Measurements from ENCODE around the gene ZCCHC8.
A peak's percentile ranks its signal among the peaks of the same experiment; 100 is the strongest.
"Not testable (repeated sequence)": the region's sequence is repeated elsewhere in the genome, so short reads cannot be mapped to it uniquely, and the experiment has no call there.

Gene ZCCHC8

DNA sequence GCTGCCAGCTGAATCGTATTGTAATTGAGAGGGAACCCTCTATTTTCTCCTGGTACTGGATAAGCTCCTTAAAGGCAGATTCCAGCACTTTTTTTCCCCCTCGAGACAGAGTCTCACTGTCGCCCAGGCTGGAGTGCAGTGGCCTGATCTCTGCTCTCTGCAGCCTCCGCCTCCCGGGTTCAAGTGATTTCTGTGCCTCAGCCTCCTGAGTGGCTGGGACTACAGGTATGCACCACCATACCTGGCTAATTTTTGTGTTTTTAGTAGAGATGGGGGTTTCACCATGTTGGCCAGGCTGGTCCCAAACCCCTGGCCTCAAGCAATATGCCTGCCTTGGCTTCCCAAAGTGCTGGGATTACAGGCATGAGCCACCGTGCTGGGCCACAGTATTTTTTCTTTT lies 30.9 kb downstream of the ZCCHC8 start:
- not testable (repeated sequence) for DNase-seq

DNA sequence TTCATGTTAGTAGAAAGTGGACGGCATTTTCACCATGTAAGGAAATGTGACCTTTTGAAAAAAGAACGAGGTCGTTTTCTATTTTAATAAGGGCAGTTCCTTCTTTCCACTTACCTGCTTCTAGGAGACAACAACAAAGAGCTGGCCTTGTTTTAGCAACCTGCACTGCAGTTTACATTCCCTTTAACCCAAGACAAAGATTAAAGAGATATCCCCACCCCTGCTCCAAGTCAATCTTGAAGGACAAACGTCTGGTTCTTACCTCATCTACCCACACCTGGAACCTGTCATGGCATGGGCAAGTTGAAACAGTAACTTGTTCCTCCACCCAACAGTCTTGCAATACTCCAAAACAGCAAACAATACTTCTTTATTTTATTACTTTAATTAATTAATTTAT lies 32.7 kb downstream of the ZCCHC8 start:
- DNase-seq: no peak

GRCh38 chr12:122464317-122465042 lies 36.3 kb downstream of the ZCCHC8 start:
- DNase-seq: not testable (repeated sequence)

GRCh38 chr12:122460641-122461040 lies 40.1 kb downstream of the ZCCHC8 start:
- no peak for DNase-seq

- no peak for DNase-seq
Observed at GRCh38 chr12:122460061-122460460, 40.7 kb downstream of the ZCCHC8 start.

- DNase-seq: no peak
Observed at GRCh38 chr12:122459211-122459610, 41.5 kb downstream of the ZCCHC8 start.

GRCh38 chr12:122458105-122459035 lies 42.4 kb downstream of the ZCCHC8 start:
- DNase-seq: no peak

DNA sequence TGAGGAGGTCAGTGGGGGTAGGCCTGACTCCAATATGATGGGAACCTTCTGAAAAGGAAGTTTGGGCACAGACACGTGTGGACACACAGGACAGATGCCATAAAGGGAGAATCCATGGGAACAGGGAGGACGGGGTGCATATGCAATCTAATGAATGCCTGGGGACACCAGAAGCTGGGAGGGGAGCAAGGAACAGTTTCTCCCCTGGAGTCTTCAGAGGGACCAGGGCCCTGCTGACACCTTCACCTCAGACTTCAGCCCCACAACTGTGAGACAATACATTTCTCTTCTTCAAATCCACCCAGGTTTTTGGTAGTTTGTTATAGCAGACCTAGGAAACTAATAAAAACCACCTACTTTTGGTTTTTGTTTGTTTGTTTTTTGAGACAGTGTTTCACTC lies 43.1 kb downstream of the ZCCHC8 start:
- DNase-seq: no peak

DNA sequence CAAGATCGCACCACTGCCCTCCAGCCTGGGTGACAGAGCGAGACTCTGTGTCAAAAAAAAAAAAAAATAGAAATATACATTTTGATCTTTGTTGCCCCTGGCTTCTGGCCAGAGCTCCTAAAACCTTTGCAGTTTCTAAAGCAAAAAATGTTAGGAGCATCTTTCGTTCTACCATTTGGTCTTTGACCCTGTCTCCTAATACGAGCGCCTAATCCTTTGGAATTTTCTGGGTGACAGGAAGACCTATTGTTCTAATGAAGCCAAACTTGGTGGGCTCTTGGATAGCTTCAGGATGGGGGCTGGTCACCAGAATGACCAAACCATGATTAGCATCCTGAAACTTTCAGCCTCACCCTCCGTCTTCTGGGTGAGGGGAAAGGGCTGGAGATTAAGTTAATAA lies 46.0 kb downstream of the ZCCHC8 start:
- no peak for DNase-seq

GRCh38 chr12:122454250-122454721 lies 46.4 kb downstream of the ZCCHC8 start:
- no peak for DNase-seq

DNA sequence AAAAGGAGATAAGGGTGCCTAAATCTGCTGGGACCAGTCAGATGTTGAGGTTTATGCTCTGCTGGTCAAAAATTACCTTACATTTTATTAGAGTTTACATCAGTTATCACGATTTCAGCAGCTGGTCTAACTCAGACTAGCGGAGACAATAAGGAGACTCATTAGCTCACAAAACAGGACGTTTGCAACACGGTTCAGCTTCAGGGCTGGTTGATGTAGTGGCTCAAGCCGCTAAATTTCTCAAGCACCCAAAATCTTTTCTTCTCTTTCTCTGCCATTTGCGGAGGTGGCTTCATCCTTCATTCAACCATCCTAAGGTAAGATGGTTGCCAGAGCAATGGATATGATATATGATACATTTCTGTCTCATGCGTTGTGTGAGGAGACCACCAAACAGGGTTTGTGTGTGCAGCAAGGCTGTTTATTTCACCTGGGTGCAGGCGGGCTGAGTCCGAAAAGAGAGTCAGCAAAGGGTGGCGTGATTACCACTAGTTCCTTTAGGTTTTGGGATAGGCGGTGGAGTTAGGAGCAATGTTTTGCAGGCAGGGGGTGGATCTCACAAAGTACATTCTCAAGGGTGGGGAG lies 47.9 kb downstream of the ZCCHC8 start:
- peak; percentile 10 for DNase-seq

GRCh38 chr12:122449317-122449716 lies 51.4 kb downstream of the ZCCHC8 start:
- peak; percentile 41 for DNase-seq

- DNase-seq: not testable (repeated sequence)
Observed at GRCh38 chr12:122447825-122448224, 52.9 kb downstream of the ZCCHC8 start.

- DNase-seq: not testable (repeated sequence)
Observed at GRCh38 chr12:122446390-122446789, 54.3 kb downstream of the ZCCHC8 start.

DNA sequence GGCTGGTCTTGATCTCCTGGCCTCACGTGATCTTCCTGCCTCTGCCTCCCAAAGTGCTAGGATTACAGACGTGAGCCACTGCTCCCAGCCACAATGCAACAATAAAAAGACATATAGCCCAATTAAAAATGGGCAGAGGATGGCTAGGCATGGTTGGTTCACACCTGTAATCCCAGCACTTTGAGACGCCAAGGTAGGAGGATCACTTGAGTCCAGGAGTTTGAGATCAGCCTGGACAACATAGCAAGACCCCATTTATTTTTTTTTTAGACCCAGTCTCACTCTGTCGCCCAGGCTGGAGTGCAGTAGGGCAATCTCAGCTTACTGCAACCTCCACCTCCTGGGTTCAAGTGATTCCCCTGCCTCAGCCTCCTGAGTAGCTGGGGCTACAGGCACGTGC lies 56.7 kb downstream of the ZCCHC8 start:
- not testable (repeated sequence) for DNase-seq

DNA sequence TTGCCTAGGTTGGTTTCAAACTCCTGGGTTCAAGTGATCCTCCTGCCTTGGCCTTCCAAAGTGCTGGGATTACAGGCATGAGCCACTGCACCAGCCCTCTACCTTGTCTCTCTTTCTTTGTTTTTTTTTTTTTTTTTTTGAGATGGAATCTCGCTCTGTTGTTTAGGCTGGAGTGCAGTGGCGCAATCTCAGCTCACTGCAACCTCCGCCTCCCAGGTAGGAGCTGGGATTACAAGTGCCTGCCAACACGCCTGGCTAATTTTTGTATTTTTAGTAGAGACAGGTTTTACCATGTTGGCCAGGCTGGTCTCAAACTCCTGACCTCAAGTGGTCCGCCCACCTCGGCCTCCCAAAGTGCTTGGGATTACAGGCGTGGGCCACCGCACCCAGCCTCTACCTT lies 61.9 kb downstream of the ZCCHC8 start:
- DNase-seq: not testable (repeated sequence)

DNA sequence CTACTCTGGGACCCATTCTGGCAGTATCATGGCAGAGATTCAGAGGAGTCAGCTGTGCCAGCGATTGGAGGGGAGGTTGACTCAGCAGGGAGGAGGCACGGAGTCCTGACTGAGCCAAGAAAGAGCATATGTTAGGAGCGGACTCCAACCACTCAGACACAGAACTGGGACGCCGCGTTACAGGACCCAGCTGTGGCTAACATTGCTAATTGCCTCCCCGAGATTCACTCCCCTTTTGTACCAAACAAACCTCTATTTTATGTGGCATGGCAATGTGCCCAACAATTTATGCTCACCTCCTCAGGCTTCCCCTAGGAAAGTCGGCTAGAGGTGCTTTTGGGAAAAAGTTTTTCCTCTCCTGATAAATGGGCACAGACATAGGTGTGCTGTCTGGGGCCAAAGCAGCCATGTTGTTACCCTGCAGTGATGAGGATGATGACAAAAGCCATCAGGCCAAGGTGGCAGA lies 63.0 kb downstream of the ZCCHC8 start:
- no peak for DNase-seq

- no peak for DNase-seq
Observed at GRCh38 chr12:122435186-122435585, 65.5 kb downstream of the ZCCHC8 start.

DNA sequence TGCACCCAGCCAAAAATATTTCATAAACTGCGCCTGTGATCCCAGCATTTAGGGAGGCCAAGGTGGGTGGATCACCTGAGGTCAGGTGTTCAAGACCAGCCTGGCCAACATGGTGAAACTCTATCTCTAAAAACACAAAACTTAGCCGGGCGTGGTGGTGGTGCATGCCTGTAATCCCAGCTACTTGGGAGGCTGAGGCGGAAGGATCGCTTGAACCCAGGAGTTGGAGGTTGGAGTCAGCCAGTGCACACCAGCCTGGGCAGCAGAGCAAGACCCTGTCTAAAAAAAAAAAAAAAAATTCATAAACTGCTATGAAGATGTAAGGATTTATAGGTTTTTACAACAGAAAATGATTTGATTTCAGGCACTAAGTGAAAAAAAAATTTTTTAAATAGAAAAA lies 71.7 kb downstream of the ZCCHC8 start:
- not testable (repeated sequence) for DNase-seq

DNA sequence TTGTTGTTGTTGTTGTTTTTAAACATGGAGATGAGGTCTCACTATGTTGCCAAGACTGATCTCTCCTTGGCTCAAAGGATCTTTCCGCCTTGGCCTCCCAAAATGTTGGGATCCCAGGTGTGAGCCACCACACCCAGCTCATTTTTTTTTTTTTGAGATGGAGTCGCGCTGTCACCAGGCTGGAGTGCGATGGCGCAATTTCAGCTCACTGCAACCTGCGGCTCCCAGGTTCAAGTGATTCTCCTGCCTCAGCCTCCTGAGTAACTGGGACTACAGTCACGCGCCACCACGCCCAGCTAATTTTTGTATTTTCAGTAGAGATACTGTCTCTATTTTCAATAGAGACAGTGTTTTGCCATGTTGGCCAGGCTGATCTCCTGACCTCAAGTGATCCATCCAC lies 73.3 kb downstream of the ZCCHC8 start:
- no peak for DNase-seq

- no peak for DNase-seq
Observed at GRCh38 chr12:122423258-122424165, 77.2 kb downstream of the ZCCHC8 start.

- peak; percentile 64 for DNase-seq
Observed at GRCh38 chr12:122422730-122423257, 77.9 kb downstream of the ZCCHC8 start.
